T follicular helper cell (primary cell): Measurements from ENCODE around the gene BAIAP2.
"Not testable (repeated sequence)": the region's sequence is repeated elsewhere in the genome, so short reads cannot be mapped to it uniquely, and the experiment has no call there.

Source experiments
- DNase-seq: peaks from one replicate; pipeline ENCODE4 v3.0.0-alpha.2; 2020; ENCODE audit warnings: low read depth

The BAIAP2 gene

DNA sequence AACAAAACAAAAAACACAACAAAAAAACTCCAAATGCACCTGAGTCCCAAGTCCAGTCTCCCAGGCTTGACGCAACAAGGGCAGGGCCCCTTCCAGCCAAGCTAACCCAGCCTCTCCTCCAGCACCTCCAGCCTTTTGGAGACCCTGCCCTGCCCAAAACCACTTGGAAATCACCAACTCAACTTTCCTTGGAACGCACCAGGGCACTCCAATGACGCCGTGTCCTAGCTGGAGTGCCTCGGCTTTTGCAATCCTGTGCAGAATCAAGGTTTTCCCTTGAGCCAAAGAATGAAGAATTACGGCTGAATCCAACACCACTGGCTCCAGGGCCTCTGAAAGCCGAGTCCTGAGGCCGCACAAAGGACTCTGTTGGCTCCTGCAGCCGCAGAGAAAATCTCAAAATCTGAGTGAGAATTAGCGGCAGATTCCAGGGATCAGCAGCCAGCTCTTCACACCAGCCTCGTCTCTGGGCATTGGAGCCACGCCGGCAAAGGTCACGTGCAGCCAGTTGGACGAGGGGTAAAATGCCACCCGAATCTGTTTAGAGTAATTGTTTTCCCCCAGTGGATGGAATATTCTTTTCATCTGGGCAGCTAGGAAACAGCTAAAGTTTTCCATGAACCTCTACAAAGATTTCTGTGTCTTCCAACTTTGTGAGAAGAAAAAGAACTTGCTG is 9.7 kb upstream of the BAIAP2 start:
- DNase-seq = no peak

DNA sequence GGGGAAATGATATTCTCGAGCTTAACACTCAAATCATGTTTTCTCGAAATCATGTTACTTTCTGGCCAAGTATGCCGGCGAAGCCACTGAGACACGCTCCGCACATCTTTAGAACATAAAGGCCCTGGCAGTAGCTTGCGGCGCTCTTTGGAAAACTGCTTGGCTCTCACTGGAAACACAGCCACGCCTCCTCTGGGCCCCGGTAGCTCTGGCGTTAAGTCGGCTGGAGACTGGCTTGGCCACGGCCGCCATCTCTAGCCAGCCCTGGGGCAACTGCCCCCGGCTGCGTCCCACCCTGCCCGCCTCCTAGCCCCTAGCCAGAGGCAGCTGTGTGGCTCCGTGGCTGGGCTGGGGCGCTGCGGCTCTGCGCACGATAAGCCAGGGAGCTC is 9.2 kb upstream of the BAIAP2 start:
- no peak for DNase-seq

DNA sequence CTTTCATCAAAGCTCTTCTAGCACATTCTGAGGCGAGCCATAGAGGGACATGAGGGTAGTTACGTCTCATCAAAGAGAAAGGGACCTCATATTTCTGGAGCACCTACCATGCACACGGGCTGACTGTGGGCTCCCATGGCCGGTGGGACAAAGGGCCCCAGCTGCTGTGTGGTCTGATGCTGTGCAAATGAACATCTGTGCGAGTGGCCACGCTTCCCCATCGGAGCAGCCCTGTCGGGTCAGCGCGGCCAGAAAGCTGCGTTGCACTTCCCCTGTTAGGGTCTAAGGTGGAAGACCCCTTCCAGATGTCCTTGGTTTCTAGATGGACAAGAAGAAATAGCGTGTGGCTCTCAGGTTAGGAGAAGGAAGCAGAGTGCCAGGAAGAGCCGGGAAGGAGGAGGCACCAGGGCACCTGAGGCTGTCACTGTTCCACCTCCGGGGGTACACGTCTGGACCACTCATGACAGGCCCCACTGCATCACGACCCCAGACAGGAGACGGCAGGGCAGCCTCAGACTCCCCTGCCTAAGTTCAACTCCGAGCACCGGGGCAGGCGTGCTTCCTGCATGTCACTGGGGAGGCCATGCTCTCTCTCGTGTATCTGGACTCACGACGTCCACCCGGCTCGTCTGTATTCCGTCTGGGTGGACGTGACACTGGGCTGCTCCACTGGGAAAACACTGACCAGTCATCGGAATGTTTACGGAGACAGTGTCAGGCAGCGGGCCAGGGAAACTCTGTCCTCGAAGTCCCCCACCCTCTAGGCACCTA is 8.5 kb upstream of the BAIAP2 start:
- DNase-seq = no peak

DNA sequence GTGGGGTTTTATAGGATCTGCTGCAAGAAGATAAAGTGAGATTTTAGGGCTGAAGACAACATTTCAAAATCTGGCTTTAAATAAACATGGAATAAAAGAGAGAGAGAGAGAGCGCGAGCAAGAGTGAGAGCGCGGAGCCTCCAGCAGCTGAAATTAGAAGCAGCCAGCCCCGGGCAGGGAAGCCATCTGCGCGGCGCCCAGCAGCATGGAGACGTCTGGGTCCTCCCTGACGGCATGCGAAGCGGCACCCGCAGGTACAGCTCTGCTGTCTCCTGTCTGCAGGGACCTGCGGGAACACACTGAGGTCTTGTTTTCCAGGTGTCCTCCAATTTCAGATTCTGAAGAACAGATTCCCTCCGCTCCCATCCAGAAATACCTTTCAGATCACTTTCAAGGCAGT is 7.9 kb upstream of the BAIAP2 start:
- DNase-seq = no peak

DNA sequence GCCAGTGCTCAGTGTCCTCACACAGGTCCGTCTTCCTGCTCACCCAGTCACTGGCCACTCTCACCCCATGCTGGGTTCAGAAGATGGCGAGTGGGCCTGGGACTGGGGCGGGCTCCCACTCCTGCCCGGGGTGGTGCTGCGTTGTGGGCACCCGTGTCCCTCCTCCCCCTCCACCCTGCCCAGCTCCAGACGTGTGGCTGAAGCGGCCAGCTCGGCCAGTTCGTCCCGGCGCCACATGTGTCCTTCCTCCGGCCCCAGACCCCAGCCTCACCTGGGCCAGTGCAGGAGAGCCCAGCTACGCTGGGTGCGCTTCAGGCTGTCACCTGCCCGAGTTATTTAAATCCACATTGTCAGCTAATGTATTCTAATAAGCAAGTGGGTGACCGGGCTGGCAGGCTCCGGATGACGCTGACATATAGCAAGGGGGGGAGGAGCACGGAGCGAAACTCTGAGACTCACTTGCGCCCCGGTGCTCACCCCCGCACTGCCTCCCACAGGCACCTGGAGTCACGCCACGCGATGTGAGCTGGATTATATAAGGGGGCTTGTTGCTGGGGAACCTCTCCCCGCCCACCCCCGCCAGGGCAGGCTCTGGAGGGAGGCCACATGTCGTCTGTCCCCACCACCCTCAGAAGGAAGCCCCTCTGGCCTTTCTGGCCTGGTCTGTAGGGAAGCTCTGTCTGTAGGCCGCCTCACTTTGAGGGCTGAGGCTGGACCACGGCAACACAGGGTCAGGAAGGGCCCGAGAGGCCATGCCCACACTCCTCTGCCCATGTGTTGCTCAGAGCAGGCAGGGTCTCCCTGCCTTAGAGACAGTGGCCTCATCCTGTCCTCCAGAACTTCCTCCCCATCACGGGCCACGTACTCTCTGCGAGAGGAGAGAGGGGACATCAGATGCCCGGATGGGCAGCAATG is 7.1 kb upstream of the BAIAP2 start:
- DNase-seq = no peak

DNA sequence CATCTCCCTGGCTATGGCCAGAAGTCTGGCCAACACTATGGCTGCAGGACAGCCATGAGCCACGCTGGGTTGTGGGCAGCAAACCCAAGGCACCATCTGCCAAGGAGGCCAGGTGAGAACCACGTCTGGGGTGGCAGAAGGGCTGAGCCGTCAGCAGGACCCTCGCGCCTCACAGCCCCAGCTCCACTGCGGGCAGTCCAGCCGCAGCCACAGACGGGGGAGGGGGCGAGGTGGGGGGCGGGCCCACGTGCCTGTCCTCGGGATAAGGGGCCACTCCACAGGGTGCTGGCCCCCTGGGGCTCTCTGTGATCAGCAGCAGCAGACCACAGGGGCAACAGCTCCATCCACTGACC is 6.5 kb upstream of the BAIAP2 start:
- no peak for DNase-seq

GRCh38 chr17:81029859-81030258 is 5.1 kb upstream of the BAIAP2 start:
- DNase-seq = no peak

- DNase-seq = not testable (repeated sequence)
These were observed 4.6 kb upstream of the BAIAP2 start for GRCh38 chr17:81030312-81030711.

DNA sequence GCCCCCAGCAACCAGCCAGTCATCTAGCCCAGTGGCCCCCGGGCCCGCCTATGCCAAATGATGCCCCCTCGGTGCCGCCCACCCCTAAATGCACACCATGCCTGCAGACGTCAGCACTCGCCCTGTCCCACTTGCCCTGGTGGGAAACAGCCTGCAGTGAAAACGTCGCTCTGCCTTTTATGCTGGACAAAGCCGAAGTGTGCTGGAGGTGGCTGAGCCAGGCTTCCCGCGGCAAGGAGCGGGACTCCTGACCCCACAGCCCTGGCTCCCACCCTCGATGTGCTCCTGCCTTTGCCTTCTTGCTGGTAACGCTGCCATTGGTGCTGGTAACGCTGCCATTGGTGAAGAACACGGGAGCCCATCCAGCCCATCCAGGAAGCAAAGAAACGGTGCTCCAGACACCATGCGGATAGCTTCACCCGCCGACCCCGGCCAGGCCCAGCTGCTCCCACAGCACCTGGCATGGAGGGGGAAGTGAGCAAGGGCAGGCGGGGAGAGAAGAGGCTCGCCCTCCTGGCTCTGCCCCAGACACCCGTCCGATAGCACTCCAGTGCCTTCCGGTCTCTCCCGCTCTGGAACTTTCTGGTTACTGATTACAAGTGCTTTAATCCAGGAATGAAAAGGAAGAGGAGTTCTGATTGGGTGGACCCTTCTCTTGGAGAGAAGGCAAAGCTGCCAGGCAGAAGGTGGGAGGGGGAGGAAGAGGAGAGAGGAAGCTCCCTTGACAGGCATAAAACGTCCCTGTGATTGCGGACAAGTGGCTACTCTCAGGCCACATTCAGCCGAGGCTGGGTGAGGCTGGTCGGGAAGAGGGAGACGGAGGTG is 4.0 kb upstream of the BAIAP2 start:
- DNase-seq = no peak

DNA sequence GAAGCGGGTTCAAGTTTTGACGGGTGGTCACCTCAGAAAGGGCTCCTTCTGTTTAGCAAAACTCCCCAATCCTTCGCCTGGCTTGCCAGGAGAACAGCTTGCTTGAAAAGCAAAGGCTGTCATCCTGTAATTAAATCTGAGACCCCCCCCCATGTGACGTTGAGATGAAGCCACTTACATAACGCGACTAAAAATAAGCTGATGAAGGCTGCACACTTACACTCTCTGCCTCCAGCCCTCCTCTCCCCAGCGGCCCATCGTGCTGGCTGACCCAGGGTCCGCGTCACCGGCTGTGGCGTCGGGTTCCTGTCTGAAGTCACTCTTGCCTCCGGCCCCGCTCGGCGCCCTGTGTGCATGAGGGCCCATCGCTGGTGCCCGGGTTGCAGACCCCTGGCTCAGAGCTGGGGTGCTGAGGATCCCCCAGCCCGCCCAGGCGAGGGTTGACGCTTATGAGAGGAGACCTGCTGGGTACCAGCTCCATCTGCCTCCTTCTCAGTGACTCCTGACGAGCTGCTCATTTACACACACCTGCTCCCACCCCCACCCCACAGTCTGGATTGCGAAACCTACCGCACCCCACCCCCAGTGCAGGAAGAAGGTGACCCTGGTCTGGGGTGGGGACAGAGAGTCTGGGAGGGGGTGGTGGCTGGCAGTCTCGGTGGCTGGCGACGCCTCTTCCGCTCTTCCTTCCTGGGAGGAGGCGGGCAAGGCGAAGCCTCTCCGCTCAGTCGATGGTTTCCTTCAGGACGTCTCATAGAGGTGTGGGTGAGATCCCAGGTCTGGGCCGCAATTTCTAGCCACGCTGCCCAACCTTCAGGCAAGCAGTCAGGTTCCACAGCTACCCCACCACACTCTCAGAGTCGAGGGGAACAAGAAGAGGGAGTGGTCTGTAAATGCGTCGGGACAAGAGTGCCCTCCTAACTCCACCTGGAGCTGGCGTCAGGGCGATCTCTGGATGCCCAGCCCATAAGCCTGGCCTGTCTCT is 3.1 kb upstream of the BAIAP2 start:
- DNase-seq = no peak

DNA sequence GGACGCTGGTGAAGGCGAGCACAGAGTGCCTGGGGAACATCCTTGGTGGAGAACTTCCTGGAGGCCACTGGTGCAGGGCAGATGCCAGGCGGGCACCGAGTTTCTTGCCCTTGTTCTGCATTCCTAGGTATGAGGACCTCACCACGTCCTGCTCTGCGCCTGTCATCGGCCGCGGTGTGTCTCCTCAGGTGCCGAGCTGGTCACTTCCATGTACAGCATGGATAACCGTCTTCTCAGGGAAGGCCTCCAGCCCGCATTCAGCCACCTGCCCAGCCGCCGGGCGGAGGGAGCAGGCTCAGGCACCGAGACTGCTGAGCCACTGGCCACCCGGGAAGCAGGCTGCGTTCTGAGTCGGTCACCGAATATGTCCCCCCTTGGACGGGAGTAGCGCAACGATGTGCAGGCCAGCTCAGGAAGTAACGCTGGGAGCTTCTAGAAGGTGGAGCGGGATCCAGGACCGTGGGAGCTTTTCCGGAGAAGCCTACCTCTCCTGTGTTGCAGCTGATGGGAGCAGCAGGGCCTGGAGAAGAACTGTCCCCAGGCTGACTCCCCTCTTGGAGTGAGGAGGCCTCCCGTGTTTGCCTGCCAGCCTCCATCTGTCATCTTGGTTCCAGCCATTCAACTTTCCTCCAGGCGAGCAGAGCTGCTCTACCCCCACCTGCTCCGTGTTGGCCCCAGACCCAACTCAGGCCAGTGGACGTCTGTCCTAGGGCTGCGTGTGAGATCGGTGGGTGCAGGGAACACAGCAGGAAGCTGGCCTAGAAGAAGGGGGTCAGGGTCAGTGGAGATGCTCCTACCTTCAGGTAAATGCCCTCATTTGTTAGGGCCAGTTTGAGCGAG is 2.1 kb upstream of the BAIAP2 start:
- DNase-seq = no peak

GRCh38 chr17:81033535-81034167 is 1.3 kb upstream of the BAIAP2 start:
- DNase-seq = no peak

GRCh38 chr17:81034168-81034777 is 678 bp upstream of the BAIAP2 start:
- DNase-seq = no peak

GRCh38 chr17:81035521-81036196 is 708 bp downstream of the BAIAP2 start:
- DNase-seq = no peak

DNA sequence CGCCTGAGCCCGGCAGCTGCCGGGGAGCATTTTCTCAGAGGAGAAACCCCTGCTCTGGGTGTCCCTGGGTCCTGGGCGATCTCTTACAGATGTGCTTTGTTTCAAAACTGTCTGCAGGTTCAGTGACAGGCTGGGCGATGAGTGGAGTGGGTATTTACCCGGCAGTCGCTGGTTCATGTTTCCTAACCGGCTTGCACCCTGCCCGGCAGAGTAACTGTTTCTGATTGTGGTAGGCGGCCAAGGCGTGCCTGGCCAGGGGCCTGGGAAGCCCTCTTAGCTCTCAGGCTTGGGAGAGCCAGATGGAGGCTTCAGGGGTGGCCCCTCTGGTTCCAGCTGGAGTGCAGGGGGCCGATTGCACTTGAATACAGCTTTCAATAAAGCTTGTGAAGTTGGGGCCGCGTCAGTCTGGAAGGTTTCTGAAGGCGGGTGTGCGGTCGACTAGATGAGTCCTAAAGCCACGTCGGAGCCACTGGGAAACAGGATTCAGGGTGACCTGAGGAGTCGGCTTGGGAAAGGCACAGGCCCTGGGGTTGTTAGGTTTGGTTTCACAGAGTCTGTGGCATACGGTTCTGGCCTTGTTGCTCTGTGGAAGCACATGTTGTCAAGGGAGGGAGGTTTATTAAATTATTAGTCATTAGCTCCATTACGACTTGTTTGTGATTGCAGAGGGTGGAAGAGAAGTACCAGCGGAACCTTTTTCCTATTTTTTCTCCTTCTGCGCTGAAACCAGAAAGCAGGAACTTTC is 1.4 kb downstream of the BAIAP2 start:
- no peak for DNase-seq

GRCh38 chr17:81037026-81037797 is 2.3 kb downstream of the BAIAP2 start:
- no peak for DNase-seq
